K562 treated with DMSO at 1 percent for 48 hours (cell line): ENCODE measurements around the gene H2BW2. TPM values are rescaled to one million over a fixed set of nuclear protein-coding genes. Genes with fewer than 3 reads are reported as not detected.

Source experiments
- total RNA-seq: library from RNA; unstranded; fragments of 300-600 nt; gene quantifications from 2 replicates; pipeline ENCODE4 v1.2.3, GENCODE V29; 2022; ENCODE audit warnings: low replicate concordance; ENCODE audit errors: extremely low read depth

The H2BW2 gene
- total RNA-seq: not detected in 2 replicates

GRCh38 chrX:104039689-104040505 is at the start of gene H2BW2:
H2BW2 (plus strand) TSS chrX:104039956; CDS start chrX:104039995, 39 bp downstream.

DNA sequence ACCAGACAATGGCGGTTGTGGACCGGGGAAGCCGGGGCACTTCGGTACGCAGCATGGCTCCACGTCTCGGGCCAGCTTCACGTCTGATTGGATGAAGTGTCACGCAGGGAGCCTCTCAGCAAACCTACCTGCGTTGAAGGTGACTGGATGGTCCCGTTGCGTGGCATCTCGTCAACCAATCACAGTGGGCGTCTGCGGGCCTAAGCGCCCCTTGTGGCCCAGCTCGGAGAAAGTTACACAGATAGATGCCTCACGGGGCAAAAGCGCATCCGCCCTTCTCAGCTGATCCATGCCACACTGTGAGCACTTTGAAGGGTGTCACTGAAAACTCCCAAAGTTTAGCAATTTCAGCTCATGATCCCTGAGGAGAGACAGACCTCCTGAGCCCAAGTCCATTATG is 26.1 kb upstream of the H2BW2 start, which contains the start of gene H2BW1:
Gene H2BW1 (minus strand): TSS at position 103 of the 400 bp plus-strand sequence. CDS start 132 bp downstream, outside the sequence.

DNA sequence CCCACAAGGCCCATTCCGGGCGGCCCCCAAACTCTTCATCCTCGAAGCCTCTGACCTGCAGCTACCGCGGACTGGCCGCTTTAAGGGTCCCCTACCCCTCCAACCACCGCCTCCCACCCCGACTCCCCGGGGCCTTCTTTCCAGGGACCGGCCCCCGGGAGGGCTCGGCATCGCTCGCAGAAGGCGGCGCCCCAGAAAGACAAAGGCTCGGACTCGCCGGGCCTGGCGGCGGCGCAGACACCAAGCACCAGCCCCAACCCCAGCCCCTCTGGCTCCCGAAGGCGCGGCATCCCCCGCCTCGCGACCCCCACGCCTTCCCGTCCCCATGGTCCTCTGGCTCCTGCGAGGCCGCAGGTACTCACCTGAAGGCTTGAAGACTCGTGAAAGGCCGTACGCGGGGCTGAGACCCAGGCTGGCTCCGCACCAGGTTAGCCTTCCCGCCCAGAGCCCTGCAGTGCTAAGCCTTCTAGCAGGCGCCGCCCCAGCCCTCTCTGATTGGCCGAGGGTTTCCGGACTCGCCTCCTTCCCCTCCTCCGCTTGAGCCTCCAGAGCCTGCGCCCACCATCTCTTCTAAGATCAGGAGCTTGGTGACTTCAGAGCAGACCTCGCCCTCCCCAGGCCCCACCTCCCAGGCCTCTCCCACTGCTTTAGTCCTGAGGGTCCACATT is 36.2 kb downstream of the H2BW2 start, which contains the start of gene TMSB15C:
Gene TMSB15C (minus strand): TSS at position 459 of the 668 bp plus-strand sequence.

Other genes with a start within 250 kb of the H2BW2 start
- gene RAB9B, start 207.7 kb upstream of the H2BW2 start, total RNA-seq: not detected in 2 replicates
- not detected in 2 replicates for gene TMSB15B, start 77.3 kb upstream of the H2BW2 start, total RNA-seq
- gene H2BW1, start 26.2 kb upstream of the H2BW2 start, total RNA-seq: not detected in 2 replicates
- not detected in 2 replicates for gene TMSB15C, start 36.3 kb downstream of the H2BW2 start, total RNA-seq
- not detected in 2 replicates for gene ZCCHC18, start 72.6 kb downstream of the H2BW2 start, total RNA-seq
- not detected in 2 replicates for gene SLC25A53, start 117.1 kb downstream of the H2BW2 start, total RNA-seq
- gene FAM199X, start 126.5 kb downstream of the H2BW2 start, total RNA-seq: not detected in 2 replicates
- not detected in 2 replicates for gene ESX1, start 215.0 kb downstream of the H2BW2 start, total RNA-seq